ENCODE results near the gene BRSK2. TPM values are rescaled to one million over a fixed set of nuclear protein-coding genes. Genes with fewer than 3 reads are reported as not detected.

The BRSK2 gene
- total RNA-seq, 1 donor from 2014 or later, result 1.7 TPM

DNA sequence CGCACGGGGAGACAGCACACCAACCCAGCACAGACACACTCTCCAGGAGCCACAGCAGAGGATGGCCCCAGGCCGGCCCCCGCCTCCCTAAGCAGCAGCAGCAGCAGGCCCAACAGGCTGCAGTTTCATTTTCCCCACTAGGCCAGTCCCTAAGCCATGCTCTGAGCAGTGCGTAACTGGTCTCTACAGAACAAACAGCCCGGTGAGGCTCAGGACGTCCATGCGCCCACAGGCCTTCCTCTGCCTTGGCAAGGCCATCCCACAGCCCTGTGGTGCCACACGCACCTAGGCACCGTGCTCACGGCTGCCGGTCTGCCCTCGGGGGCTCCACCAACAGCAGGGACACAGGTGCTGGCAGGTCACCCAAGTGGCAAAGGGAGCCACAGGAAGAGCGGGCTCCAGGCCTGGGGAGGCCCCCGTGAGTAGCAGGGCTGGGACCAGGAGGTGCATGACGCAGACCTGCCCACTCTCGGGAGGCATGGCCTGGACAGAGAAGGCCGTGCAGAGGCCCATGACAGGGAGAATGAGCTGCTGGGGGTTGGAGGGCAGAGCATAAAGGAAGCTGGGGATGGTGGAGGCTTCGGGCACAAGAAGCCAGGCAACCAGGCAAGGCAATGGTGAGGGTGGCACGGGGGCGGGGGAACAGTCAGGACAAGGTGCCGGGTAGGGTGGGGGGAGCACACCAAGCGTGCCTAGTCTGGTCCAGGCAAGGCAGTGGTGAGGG lies 98.3 kb downstream of the BRSK2 start:
- no peaks in the 10 kb centered on the region for H3K36me3 Mint-ChIP-seq (ENCODE audit: unreplicated experiment)

DNA sequence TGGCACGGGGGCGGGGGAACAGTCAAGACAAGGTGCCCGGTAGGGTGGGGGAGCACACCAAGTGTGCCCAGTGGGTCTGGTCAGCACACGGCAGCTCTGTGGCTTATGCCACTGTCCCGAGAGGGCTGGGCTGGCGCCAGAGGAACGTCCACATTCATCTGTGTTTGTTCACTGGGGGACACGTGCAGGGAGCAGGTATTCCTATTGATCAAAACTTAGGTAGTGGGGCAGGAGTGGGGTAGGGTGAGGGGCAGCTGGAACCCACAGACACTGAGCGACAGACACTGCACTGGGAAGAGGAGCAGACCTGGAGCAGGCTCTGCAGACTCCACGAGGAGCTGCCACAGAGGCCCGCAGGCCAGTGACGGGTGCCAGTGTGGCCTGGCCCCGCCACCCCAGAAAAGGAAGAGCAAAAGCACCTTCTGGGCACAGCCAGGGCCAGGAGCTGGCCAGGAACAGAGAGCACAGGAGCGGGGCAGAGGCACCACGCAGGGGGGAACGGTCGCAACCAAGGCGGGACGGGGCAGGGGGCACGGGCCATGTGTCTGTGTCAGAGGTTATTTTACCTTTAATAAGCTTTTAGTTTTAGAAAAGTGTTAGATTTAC lies 98.9 kb downstream of the BRSK2 start:
- Mint-ChIP-seq H3K9me3 (ENCODE audit: unreplicated experiment) (peaks cover 3% of the 10 kb centered on the region), H3K4me3 (ENCODE audit: unreplicated experiment) (no peak overlapping the region), H3K27ac (ENCODE audit: unreplicated experiment) (no peak overlapping the region), H3K36me3 (ENCODE audit: unreplicated experiment) (peaks cover 3% of the 10 kb centered on the region), H3K4me1 (ENCODE audit: unreplicated experiment) (peaks cover 22% of the 10 kb centered on the region), H3K27me3 (ENCODE audit: unreplicated experiment) (no peaks in the 10 kb centered on the region)
- TF ChIP-seq, protein P1, sequence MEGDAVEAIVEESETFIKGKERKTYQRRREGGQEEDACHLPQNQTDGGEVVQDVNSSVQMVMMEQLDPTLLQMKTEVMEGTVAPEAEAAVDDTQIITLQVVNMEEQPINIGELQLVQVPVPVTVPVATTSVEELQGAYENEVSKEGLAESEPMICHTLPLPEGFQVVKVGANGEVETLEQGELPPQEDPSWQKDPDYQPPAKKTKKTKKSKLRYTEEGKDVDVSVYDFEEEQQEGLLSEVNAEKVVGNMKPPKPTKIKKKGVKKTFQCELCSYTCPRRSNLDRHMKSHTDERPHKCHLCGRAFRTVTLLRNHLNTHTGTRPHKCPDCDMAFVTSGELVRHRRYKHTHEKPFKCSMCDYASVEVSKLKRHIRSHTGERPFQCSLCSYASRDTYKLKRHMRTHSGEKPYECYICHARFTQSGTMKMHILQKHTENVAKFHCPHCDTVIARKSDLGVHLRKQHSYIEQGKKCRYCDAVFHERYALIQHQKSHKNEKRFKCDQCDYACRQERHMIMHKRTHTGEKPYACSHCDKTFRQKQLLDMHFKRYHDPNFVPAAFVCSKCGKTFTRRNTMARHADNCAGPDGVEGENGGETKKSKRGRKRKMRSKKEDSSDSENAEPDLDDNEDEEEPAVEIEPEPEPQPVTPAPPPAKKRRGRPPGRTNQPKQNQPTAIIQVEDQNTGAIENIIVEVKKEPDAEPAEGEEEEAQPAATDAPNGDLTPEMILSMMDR (IDR thresholded peaks at IDR 0.05), result no peak
- no peak for DNase-seq (ENCODE audit: extremely low spot score, unreplicated experiment)

More for the DNA sequence above, 98.3 kb downstream of the BRSK2 start:
- Mint-ChIP-seq H3K4me1 (ENCODE audit: unreplicated experiment) (peaks cover 22% of the 10 kb centered on the region), H3K27me3 (ENCODE audit: unreplicated experiment) (no peaks in the 10 kb centered on the region), H3K27ac (ENCODE audit: unreplicated experiment) (no peak overlapping the region), H3K9me3 (ENCODE audit: unreplicated experiment) (no peaks in the 10 kb centered on the region), H3K4me3 (ENCODE audit: unreplicated experiment) (no peak overlapping the region)
- no peak for DNase-seq (ENCODE audit: extremely low spot score, unreplicated experiment)
- TF ChIP-seq, protein P1 (IDR thresholded peaks at IDR 0.05), result no peak

DNA sequence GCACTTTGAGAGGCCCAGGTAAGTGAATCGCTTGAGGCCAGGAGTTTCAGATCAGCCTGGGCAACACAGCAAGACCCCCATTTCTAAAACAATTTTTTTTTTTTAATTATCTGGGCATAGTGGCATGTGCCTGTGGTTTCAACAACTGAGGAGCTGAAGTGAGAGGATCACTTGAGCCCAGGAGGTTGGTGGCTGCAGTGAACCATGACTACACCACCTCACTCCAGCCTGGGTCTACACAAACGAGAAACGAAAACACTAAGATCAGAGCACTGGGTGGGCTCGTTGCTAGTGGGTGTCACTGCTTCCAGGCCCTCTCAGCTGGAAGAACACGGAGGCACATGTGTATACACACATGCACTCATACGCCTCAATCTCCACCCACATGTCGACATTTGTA lies 100.9 kb downstream of the BRSK2 start:
- no peak overlapping the region for H3K4me3 Mint-ChIP-seq (ENCODE audit: unreplicated experiment)
- no peaks in the 10 kb centered on the region for H3K27me3 Mint-ChIP-seq (ENCODE audit: unreplicated experiment)
- TF ChIP-seq, protein P1 (IDR thresholded peaks at IDR 0.05), result no peak
- DNase-seq (ENCODE audit: extremely low spot score, unreplicated experiment), result no peak
- H3K4me1 Mint-ChIP-seq (ENCODE audit: unreplicated experiment), result peaks cover 11% of the 10 kb centered on the region
- H3K27ac Mint-ChIP-seq (ENCODE audit: unreplicated experiment), result no peak overlapping the region
- peaks cover 12% of the 10 kb centered on the region for H3K9me3 Mint-ChIP-seq (ENCODE audit: unreplicated experiment)
- H3K36me3 Mint-ChIP-seq (ENCODE audit: unreplicated experiment), result peaks cover 6% of the 10 kb centered on the region

DNA sequence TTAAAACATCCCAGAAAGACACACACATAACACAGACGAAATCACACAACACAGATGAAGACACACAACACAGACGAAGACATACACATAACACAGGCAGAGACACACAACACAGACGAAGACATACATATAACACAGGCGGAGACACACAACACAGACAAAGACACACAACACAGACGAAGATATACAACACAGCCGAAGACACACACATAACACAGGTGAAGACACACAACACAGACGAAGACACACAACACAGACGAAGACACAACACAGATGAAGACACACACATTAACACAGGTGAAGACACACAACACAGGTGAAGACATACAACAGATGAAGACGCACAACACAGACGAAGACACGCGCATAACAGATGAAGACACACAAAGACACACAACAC lies 101.6 kb downstream of the BRSK2 start:
- Mint-ChIP-seq H3K27ac (ENCODE audit: unreplicated experiment) (no peak overlapping the region), H3K9me3 (ENCODE audit: unreplicated experiment) (peaks cover 16% of the 10 kb centered on the region), H3K4me1 (ENCODE audit: unreplicated experiment) (peaks cover 10% of the 10 kb centered on the region), H3K27me3 (ENCODE audit: unreplicated experiment) (no peaks in the 10 kb centered on the region), H3K4me3 (ENCODE audit: unreplicated experiment) (no peak overlapping the region), H3K36me3 (ENCODE audit: unreplicated experiment) (peaks cover 8% of the 10 kb centered on the region)
- TF ChIP-seq, protein P1 (IDR thresholded peaks at IDR 0.05), result no peak
- DNase-seq (ENCODE audit: extremely low spot score, unreplicated experiment), result no peak

DNA sequence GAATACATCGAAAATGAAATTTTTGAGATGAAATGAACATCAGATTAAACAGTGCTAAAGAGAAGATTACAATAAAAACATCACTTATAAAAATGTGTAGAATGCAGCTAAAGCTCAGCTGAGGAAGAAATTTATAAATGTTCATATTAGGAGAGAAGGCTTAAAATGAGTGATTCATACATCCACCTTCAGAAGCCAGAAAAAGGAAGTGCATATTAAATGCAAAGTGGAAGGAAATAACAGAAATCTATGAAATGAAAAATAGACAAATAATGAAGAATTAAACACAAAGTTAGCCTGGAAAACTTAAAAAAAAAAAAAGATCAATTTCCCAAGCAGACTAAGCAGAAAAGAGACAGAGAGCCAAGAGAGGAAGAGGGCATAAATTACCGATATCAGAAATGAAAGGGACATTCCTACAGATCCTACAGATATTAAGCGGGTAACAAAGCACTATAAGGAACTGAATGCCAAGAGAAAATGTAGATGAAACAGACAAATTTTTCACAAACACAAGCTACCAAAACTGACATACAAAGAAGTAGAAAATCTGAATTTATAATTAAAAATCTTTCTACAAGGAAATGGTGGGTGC lies 104.0 kb downstream of the BRSK2 start:
- peaks cover 8% of the 10 kb centered on the region for H3K36me3 Mint-ChIP-seq (ENCODE audit: unreplicated experiment)
- peaks cover 11% of the 10 kb centered on the region for H3K4me1 Mint-ChIP-seq (ENCODE audit: unreplicated experiment)
- TF ChIP-seq, protein P1 (IDR thresholded peaks at IDR 0.05), result no peak
- no peak overlapping the region for H3K4me3 Mint-ChIP-seq (ENCODE audit: unreplicated experiment)
- no peaks in the 10 kb centered on the region for H3K27me3 Mint-ChIP-seq (ENCODE audit: unreplicated experiment)
- no peak overlapping the region for H3K27ac Mint-ChIP-seq (ENCODE audit: unreplicated experiment)
- peaks cover 16% of the 10 kb centered on the region for H3K9me3 Mint-ChIP-seq (ENCODE audit: unreplicated experiment)
- DNase-seq (ENCODE audit: extremely low spot score, unreplicated experiment), result no peak

Measured in osteocyte (in vitro differentiated cells).